DOHH2 (cell line): Measurements from ENCODE around the gene ARID4B.

Source experiments
- EZH2phosphoT487 ChIP-seq: fragments of 200-600 bp; sonication (generic); IDR thresholded peaks from 2 replicates; pipeline ENCODE4 v1.6.1; 2017; ENCODE audit warnings: borderline replicate concordance, mild to moderate bottlenecking, antibody characterized with exemption, low read length, moderate library complexity, mixed read lengths
- TF ChIP-seq, protein P1 (sequence below): fragments of 200-600 bp; sonication (generic); IDR thresholded peaks from one replicate; pipeline ENCODE4 v1.5.1; 2014; ENCODE audit warnings: antibody characterized with exemption, mild to moderate bottlenecking, low read depth, low read length; ENCODE audit not compliant: poor library complexity, severe bottlenecking

DNA sequence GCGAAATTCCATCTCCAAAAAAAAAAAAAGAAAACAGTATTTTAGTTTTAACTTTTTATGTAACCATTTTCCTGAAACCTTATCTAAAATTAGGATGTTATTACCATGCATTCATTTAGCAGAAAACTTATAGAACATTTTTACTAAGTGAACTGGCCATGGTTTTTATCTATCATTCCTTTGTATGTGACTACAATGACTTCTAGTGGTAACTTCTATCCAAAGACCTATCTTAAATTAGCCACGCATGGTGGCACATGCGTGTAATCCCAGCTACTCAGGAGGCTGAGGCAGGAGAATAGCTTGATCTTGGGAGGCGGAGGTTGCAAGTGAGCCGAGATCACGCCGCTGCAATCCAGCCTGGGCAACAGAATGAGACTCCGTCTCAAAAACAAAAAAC, 11.8 kb upstream of the ARID4B start:
- TF ChIP-seq, protein P1, sequence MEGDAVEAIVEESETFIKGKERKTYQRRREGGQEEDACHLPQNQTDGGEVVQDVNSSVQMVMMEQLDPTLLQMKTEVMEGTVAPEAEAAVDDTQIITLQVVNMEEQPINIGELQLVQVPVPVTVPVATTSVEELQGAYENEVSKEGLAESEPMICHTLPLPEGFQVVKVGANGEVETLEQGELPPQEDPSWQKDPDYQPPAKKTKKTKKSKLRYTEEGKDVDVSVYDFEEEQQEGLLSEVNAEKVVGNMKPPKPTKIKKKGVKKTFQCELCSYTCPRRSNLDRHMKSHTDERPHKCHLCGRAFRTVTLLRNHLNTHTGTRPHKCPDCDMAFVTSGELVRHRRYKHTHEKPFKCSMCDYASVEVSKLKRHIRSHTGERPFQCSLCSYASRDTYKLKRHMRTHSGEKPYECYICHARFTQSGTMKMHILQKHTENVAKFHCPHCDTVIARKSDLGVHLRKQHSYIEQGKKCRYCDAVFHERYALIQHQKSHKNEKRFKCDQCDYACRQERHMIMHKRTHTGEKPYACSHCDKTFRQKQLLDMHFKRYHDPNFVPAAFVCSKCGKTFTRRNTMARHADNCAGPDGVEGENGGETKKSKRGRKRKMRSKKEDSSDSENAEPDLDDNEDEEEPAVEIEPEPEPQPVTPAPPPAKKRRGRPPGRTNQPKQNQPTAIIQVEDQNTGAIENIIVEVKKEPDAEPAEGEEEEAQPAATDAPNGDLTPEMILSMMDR = no peak
- TF ChIP-seq EZH2phosphoT487 = no peak
